Measurements from ENCODE around the gene IL3. TPM values are rescaled to one million over a fixed set of nuclear protein-coding genes. Genes with fewer than 3 reads are reported as not detected.

Gene IL3
- total RNA-seq, 1 experiment from 2014 or later = not detected

GRCh38 chr5:132025403-132025971 lies 35.0 kb upstream of the IL3 start:
- no peak for DNase-seq (ENCODE audit: low spot score)

- no peak for DNase-seq (ENCODE audit: low spot score)
These were observed 33.9 kb upstream of the IL3 start for GRCh38 chr5:132026516-132027008.

GRCh38 chr5:132027027-132027426 lies 33.4 kb upstream of the IL3 start:
- DNase-seq (ENCODE audit: low spot score) = no peak

- no peak for DNase-seq (ENCODE audit: low spot score)
These were observed 30.7 kb upstream of the IL3 start for GRCh38 chr5:132029609-132030330.

GRCh38 chr5:132030610-132031009 lies 29.8 kb upstream of the IL3 start:
- no peak for DNase-seq (ENCODE audit: low spot score)

GRCh38 chr5:132032196-132032595 lies 28.3 kb upstream of the IL3 start:
- DNase-seq (ENCODE audit: low spot score) = no peak

GRCh38 chr5:132033122-132033521 lies 27.3 kb upstream of the IL3 start:
- DNase-seq (ENCODE audit: low spot score) = no peak

- DNase-seq (ENCODE audit: low spot score) = no peak
These were observed 23.1 kb upstream of the IL3 start for GRCh38 chr5:132037353-132037752.

- DNase-seq (ENCODE audit: low spot score) = no peak
These were observed 16.2 kb upstream of the IL3 start for GRCh38 chr5:132044207-132044606.

GRCh38 chr5:132046880-132047299 lies 13.6 kb upstream of the IL3 start:
- DNase-seq (ENCODE audit: low spot score) = no peak

- no peak for DNase-seq (ENCODE audit: low spot score)
These were observed 11.4 kb upstream of the IL3 start for GRCh38 chr5:132049093-132049492.

GRCh38 chr5:132049559-132049958 lies 10.9 kb upstream of the IL3 start:
- no peak for DNase-seq (ENCODE audit: low spot score)

- DNase-seq (ENCODE audit: low spot score) = no peak
These were observed 10.3 kb upstream of the IL3 start for GRCh38 chr5:132050136-132050535.

- no peak for DNase-seq (ENCODE audit: low spot score)
These were observed 9.5 kb upstream of the IL3 start for GRCh38 chr5:132050661-132051552.

- DNase-seq (ENCODE audit: low spot score) = no peak
These were observed 7.9 kb upstream of the IL3 start for GRCh38 chr5:132052520-132052919.

- no peak for DNase-seq (ENCODE audit: low spot score)
These were observed 7.0 kb upstream of the IL3 start for GRCh38 chr5:132053483-132053882.

GRCh38 chr5:132054031-132054696 lies 6.3 kb upstream of the IL3 start:
- no peak for DNase-seq (ENCODE audit: low spot score)

- DNase-seq (ENCODE audit: low spot score) = no peak
These were observed 5.6 kb upstream of the IL3 start for GRCh38 chr5:132054697-132055440.

GRCh38 chr5:132055441-132055807 lies 5.0 kb upstream of the IL3 start:
- DNase-seq (ENCODE audit: low spot score) = no peak

- no peak for DNase-seq (ENCODE audit: low spot score)
These were observed 4.4 kb upstream of the IL3 start for GRCh38 chr5:132055808-132056609.
